Upper lobe of right lung (tissue), 1 donor: ENCODE measurements around the gene MAP4K2. TPM values are rescaled to one million over a fixed set of nuclear protein-coding genes. Genes with fewer than 3 reads are reported as not detected.

Source experiments
- ATAC-seq: fragments of 200-7000 bp; cut with Tn5 transposase; one replicate; pipeline ENCODE4 v1.9.1; 2020; ENCODE audit warnings: mild to moderate bottlenecking, moderate library complexity
- DNase-seq: peaks from one replicate; pipeline ENCODE4 v3.0.0-alpha.2; 2020
- H3K27ac ChIP-seq: fragments of 200-600 bp; one replicate; pipeline ENCODE4 v1.8.0; 2022
- H3K27me3 ChIP-seq: fragments of 200-600 bp; one replicate; pipeline ENCODE4 v1.8.0; 2022; ENCODE audit warnings: mild to moderate bottlenecking
- H3K36me3 ChIP-seq: fragments of 200-600 bp; one replicate; pipeline ENCODE4 v1.8.0; 2022
- H3K4me1 ChIP-seq: fragments of 200-600 bp; one replicate; pipeline ENCODE4 v1.8.0; 2022
- H3K4me3 ChIP-seq: fragments of 200-600 bp; one replicate; pipeline ENCODE4 v1.8.0; 2022; ENCODE audit warnings: mild to moderate bottlenecking
- H3K9me3 ChIP-seq: fragments of 200-600 bp; one replicate; pipeline ENCODE4 v1.8.0; 2022
- intact Hi-C: fragments of 100-400 bp; cut with DNase I; formaldehyde crosslinking; loops from one replicate; pipeline ENCODE4 v1.11.0; 2022
- total RNA-seq: library from RNA; stranded (reverse); fragmentation: NEBNext Ultra II Directional; extraction: Animal tissue kit (Norgen Biotek cat#: 25700); gene quantifications from one replicate; pipeline ENCODE4 v1.2.1, GENCODE V29; 2021
- TF ChIP-seq, protein P1 (sequence below): fragments of 200-600 bp; IDR thresholded peaks from one replicate; pipeline ENCODE4 v1.8.0; 2022; ENCODE audit warnings: antibody characterized with exemption
- donor health status: DM: no; HTN: yes; CAD: no; lungs with severe emphysema.

Gene MAP4K2
- total RNA-seq, 1 donor from 2014 or later = 28.9 TPM

GRCh38 chr11:64751136-64751535, 51.9 kb downstream of the MAP4K2 start:
- TF ChIP-seq, protein P1, sequence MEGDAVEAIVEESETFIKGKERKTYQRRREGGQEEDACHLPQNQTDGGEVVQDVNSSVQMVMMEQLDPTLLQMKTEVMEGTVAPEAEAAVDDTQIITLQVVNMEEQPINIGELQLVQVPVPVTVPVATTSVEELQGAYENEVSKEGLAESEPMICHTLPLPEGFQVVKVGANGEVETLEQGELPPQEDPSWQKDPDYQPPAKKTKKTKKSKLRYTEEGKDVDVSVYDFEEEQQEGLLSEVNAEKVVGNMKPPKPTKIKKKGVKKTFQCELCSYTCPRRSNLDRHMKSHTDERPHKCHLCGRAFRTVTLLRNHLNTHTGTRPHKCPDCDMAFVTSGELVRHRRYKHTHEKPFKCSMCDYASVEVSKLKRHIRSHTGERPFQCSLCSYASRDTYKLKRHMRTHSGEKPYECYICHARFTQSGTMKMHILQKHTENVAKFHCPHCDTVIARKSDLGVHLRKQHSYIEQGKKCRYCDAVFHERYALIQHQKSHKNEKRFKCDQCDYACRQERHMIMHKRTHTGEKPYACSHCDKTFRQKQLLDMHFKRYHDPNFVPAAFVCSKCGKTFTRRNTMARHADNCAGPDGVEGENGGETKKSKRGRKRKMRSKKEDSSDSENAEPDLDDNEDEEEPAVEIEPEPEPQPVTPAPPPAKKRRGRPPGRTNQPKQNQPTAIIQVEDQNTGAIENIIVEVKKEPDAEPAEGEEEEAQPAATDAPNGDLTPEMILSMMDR = no peak
- no peak for ATAC-seq
- no peak overlapping the region for H3K4me3 ChIP-seq
- peak; percentile 34 for DNase-seq
- intact Hi-C loops = no loop called here
- H3K27me3 ChIP-seq = no peaks in the 10 kb centered on the region
- H3K36me3 ChIP-seq = no peaks in the 10 kb centered on the region
- H3K27ac ChIP-seq = no peak overlapping the region
- no peaks in the 10 kb centered on the region for H3K9me3 ChIP-seq
- no peaks in the 10 kb centered on the region for H3K4me1 ChIP-seq

DNA sequence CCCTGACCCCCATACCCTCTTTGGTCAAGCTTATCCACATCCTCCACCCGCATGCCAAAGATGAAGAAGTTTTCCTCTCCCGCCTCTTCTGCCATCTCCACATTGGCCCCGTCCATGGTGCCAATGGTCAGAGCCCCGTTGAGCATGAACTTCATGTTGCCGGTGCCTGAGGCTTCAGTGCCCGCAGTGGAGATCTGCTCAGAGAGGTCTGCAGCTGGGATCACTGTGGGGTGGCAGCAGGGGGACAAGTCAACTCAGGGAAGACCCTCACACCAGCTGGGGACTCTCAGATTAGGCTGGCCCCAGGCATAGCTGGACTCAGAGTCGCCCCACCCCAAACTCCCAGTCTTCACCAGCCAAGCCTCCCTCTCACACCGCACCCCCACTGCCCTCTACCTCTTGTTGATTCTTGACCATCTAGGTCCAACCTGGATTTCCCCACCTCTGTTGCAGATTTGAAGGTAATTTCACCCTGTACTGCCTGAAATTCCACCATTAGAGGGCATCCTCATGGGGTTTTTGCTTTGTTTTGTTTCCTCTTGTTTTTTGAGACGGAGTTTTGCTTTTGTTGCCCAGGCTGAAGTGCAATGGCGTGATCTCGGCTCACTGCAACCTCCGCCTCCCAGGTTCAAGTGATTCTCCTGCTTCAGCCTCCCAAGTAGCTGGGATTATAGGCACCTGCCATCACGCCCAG, 52.5 kb downstream of the MAP4K2 start:
- H3K4me3 ChIP-seq = no peak overlapping the region
- ATAC-seq (no peak), DNase-seq (peak; percentile 56)
- intact Hi-C loops = no loop called here
- peaks cover 3% of the 10 kb centered on the region for H3K4me1 ChIP-seq
- H3K9me3 ChIP-seq = no peaks in the 10 kb centered on the region
- TF ChIP-seq, protein P1 = no peak
- H3K27me3 ChIP-seq = no peaks in the 10 kb centered on the region
- no peak overlapping the region for H3K27ac ChIP-seq
- no peaks in the 10 kb centered on the region for H3K36me3 ChIP-seq

DNA sequence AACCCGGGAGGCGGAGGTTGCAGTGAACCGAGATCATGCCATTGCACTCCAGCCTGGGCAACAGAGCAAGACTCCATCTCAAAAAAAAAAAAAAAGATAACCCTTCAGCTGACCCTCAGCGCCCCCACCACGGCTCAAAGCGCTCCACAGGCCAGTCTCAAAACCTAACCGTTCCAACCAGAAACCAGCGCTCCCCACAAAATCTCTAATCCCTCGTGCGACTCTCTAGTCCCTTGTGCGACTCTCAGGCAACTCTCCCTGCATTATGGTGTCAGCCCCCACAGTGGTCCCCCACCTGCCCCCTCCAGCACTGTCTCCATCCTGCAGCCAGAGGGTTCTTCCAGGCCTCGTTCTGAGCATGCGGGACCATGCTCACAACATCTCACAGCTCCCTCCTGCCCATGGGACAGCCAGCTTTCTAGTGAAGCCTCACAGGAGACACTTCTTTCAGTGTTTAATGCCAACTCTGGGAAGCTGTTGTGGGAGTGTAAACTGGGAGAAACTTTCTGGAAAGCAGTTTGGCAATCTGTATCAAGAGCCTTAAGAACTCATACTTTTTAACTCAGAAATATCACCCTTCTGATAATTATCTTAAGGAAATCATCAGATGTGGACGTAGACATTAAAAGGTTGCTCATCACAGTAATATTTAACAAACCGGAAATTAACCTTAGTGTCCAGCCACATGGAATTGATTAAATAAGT, 54.9 kb downstream of the MAP4K2 start:
- Histone ChIP-seq H3K27ac (no peak overlapping the region), H3K27me3 (no peaks in the 10 kb centered on the region), H3K36me3 (no peaks in the 10 kb centered on the region), H3K4me3 (no peak overlapping the region), H3K4me1 (peaks cover 20% of the 10 kb centered on the region), H3K9me3 (no peaks in the 10 kb centered on the region)
- DNase-seq (peak; percentile 51), ATAC-seq (no peak)
- intact Hi-C loops = no loop called here
- TF ChIP-seq, protein P1 = no peak

GRCh38 chr11:64746486-64746885, 56.5 kb downstream of the MAP4K2 start:
- Histone ChIP-seq H3K27ac (peak overlapping the region; percentile 90), H3K36me3 (no peaks in the 10 kb centered on the region), H3K27me3 (no peaks in the 10 kb centered on the region), H3K4me3 (peak overlapping the region; percentile 53), H3K4me1 (peaks cover 35% of the 10 kb centered on the region), H3K9me3 (no peaks in the 10 kb centered on the region)
- TF ChIP-seq, protein P1 = no peak
- DNase-seq (no peak), ATAC-seq (no peak)
- intact Hi-C loops = no loop called here

GRCh38 chr11:64745521-64746328, 57.3 kb downstream of the MAP4K2 start:
- Histone ChIP-seq H3K4me3 (peak overlapping the region; percentile 53), H3K27me3 (no peaks in the 10 kb centered on the region), H3K27ac (peak overlapping the region; percentile 90), H3K9me3 (no peaks in the 10 kb centered on the region), H3K36me3 (no peaks in the 10 kb centered on the region), H3K4me1 (peaks cover 35% of the 10 kb centered on the region)
- DNase-seq = peak; percentile 88
- intact Hi-C loops = no loop called here
- TF ChIP-seq, protein P1 = no peak
- peak; percentile 61 for ATAC-seq
